ENCODE data around the gene PRKCH.

The PRKCH gene

DNA sequence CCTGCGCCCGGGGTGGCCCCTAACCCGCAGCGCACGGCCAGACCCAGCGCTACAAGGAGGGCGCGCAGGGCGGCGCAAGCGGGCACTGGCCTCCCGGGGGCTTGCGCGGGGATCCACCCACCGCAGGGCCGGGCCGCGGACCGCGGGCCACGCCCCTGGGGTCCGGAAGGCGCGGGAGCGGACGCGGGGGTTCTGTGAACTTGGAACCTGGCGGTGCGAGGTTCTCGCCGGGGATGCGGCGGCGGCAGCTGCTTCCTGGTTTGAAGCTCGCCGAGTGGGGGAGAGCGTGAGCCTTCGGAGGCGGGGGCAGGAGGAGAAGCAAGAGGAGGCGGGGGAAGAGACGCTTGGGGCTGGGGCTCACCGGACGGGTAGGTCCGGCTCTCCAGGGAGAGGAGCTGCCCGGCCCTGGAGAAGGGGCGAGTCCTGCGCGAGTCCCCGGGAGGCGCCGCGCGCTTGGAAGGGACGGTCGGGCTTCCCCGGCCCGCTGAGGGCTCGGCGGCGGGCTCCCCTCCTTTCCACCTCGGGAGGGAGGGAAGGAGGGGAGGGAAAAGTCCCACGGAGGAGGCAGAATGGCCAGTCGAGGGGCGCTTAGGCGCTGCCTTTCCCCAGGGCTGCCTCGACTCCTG, at the start of gene PRKCH:
PRKCH (plus strand) TSS at position 195 of the 626 bp plus-strand sequence. CDS start 523 bp downstream, outside the sequence.
- DNase-seq, result no peak

GRCh38 chr14:61277232-61277631, 44.1 kb upstream of the PRKCH start:
- no peak for DNase-seq

GRCh38 chr14:61277784-61278183, 43.6 kb upstream of the PRKCH start:
- DNase-seq, result no peak

DNA sequence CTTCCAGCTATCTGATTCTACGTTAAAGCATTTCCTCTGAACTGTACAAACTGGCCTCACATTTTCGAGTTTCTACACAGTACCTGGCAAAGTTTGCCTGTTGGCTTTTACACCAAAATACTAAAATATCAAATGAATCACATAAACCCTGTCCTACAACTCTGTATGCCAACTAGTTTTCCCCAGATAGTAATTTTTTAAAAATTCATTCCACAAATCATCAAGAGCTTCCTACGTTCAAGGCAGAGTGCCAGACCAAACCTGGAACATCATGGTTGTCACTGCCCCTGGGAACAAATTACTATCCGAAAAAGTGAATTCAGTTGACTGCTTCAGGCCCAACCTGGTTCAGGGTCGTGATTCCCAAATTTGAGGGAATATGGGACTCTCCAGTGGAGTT, 42.3 kb upstream of the PRKCH start:
- no peak for DNase-seq

DNA sequence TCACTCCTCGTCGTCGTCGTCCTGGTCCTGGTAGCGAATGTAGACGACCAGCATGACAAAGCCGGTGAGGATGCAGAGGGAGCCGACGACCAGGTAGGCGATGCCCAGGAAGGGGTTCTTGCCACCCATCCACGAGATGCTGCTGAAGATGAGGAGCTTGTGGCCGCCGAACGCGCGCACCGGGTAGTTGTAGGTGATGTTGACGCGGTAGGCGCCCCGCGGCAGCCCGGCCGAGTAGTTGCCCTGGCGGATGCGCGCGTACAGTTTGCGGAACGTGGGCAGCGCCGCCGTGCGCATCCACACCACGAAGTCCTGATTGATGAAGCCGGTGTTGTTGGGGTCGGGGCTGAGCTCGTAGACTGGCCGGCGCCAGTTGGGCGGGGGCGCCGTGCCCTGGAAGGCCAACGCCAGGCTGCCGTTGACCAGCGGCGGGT, 41.3 kb upstream of the PRKCH start:
- DNase-seq, result no peak

- DNase-seq, result no peak
These were observed 40.7 kb upstream of the PRKCH start for GRCh38 chr14:61280526-61281185.

DNA sequence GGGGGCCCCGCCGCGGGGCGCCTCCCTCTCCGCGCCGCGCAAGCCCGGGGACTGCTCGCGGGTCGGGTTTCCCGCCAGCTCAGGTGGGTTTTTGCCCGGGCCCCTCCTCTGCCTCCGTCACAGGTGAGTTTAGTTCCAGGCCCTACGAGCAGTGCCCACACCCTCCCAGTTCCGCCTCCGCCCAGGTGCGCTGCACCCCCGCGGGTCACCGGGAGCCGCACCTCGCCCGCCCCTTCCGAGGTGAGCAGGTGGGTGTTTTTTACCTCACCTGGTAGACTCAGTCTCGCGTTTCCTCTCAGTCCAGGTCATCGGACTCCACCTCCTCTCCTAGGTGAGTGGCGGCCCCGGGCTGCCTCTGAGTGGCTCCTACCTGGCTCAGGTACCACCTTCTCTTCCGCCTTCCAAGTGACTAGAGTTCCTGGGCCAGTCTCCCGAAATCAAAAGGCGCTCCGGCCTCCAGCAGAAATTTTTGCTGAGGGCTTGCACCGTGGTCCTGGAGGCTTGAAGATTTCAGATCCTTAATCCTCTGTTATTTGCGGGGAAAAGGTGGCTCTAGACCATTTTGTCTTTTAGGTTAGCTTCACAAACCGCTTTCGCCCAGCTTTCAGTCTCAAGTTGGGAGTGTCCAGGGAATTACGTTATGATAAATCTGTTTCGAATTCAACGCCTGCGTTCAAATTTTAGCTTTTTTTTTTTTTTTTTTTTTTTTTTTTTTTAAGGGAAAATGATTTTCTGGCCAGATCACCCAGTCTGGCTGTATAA, 40.0 kb upstream of the PRKCH start, which contains the start of gene TMEM30B:
TMEM30B (minus strand) TSS at position 153 of the 762 bp plus-strand sequence. CDS start 191 bp downstream, outside the sequence.
- no peak for DNase-seq

DNA sequence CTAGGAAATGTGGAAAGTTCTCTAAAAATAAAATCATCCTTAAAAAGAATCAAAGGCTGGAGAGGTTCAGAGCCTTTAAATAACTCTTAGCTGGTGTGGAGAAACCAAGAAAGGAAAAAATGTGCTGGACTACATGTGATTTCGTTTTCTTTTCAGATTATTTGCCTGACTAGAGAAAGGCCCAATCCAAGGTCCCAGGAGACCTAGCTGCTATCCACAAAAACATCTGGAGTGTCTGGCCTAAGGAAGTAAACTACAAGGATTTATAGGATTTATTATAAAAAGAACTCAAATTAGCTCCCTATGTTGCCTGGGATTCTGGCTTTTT, 39.5 kb upstream of the PRKCH start:
- DNase-seq, result no peak

GRCh38 chr14:61282746-61283145, 38.6 kb upstream of the PRKCH start:
- no peak for DNase-seq

DNA sequence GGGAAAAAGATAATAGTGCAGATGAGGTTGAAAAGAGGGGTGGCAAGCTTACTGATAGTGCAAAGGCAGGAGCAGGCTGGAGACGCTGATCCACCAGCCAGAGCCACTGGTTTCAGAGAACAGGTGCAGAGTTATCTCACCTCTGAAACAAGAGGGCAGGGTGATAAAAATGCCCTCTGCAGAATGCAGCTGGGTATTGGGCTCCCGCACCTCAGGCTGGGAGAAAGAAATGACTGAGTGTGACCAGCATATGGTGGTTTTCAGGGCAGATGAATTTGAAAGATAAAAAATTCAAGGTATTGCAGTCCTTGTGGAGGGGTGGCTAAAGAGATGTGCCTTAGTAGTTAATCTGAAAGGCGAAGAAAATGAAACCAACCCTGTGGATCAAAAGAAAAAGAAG, 37.4 kb upstream of the PRKCH start:
- no peak for DNase-seq

- no peak for DNase-seq
These were observed 36.0 kb upstream of the PRKCH start for GRCh38 chr14:61285364-61285763.

- no peak for DNase-seq
These were observed 34.2 kb upstream of the PRKCH start for GRCh38 chr14:61287196-61287595.

DNA sequence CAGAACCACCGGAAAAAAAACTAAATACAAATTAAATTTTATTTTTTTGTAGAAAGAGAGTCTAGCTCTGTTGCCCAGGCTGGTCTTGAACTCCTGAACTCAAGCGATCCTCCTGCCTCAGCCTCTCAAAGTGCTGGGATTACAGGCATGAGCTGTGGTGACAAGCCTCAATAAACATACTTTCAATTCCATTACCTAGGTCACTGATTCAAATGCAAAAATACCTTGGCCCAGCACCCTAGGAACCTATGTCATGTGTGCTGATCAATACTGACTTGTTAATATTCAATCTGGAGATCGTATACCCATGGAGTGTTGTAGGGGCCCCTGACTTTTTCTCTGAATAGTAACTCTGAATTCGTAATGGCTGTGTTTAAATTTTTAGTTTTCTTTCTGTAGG, 33.2 kb upstream of the PRKCH start:
- no peak for DNase-seq

- DNase-seq, result no peak
These were observed 32.7 kb upstream of the PRKCH start for GRCh38 chr14:61288720-61289119.

GRCh38 chr14:61290701-61291100, 30.7 kb upstream of the PRKCH start:
- DNase-seq, result no peak

DNA sequence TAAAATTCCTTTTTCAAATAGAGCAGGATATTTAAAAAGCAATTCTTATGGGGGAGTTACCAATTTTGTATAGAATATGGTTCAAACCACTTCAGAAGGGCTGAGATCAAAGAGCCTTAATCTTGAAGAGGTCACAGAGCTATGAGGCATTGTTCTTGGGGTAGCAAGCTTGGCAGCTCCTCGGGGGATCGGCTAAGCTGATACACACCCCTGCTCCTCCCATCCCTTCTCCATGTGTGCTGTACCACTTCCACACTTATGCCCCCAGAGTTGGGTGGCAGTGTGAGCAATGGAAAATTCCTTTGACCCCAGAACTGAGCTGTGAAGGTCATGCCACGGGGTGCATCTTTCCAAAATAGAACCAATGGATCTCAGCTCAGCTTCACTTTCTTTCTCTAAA, 25.2 kb upstream of the PRKCH start:
- no peak for DNase-seq

- no peak for DNase-seq
These were observed 24.5 kb upstream of the PRKCH start for GRCh38 chr14:61296719-61297502.

- DNase-seq, result no peak
These were observed 23.8 kb upstream of the PRKCH start for GRCh38 chr14:61297581-61297980.

- DNase-seq, result no peak
These were observed 22.6 kb upstream of the PRKCH start for GRCh38 chr14:61298824-61299223.

DNA sequence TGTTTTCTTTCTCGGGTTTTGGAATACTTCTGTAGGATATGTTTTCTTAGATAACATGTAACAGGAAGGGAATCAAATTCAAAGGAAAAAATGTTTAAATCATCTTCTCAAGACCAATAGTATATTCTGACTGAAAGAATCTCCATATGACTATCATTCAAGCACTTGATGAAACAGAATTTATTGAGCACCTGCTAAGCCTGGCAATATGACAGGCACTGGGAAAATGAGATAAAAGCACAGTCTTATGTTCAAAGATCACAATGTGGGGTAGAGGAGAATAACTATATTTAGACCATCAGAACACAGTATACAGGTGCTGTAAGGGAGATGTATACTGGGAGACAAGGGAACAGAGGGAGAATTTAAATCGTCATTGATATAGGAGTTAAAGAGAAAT, 21.2 kb upstream of the PRKCH start:
- no peak for DNase-seq

DNA sequence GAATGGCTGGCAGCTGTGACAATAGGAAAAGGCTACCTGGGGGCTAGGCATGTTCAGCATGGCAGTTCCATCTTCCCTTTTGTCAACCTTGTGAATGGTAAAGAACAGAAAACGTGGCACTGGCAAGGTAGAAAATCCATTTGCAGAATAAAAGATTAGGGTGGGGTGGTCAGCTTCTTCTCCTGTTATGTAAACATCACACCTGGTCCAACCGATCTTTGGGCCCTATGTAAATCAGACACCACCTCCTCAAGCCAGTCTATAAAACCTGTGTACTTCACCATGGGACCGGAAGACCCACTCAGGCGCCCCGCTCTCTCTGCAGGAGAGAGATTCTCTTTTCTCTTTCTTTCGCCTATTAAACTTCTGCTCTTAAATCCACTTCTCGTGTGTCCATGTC, 20.6 kb upstream of the PRKCH start:
- DNase-seq, result no peak

GRCh38 chr14:61304688-61305087, 16.7 kb upstream of the PRKCH start:
- DNase-seq, result no peak

- DNase-seq, result peak; percentile 8
These were observed 13.2 kb upstream of the PRKCH start for GRCh38 chr14:61308198-61308597.
